GM18909 (cell line): Measurements from ENCODE around the gene GPR153.

Experiments
- ATAC-seq: cut with Tn5 transposase; IDR thresholded peaks from one replicate; pipeline ENCODE4 v1.9.1; 2021; ENCODE audit warnings: mild to moderate bottlenecking; ENCODE audit not compliant: unreplicated experiment, poor library complexity

The GPR153 gene

DNA sequence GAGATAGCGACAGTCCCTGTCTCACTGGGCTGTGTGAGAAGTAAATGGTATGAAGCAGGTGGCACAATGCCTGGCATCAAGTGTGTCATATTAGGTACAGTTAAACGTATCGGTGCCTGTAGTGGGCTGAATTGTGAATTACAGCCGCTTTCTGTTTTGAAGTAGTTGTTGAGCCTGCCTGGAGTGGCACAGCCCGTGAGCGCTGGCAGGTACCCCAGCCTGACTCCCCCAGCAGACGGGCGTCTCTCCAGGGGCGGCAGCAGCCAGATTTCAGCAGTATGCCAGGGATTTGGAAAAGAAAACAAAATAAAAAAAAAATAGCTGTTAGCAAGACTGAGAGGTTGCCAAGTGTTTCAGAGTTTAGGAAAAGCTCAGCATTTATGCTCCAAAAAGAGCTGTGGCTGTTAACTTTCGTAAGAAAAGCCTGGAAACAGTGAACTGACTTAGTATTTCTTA is 26.6 kb upstream of the GPR153 start:
- ATAC-seq: no peak

DNA sequence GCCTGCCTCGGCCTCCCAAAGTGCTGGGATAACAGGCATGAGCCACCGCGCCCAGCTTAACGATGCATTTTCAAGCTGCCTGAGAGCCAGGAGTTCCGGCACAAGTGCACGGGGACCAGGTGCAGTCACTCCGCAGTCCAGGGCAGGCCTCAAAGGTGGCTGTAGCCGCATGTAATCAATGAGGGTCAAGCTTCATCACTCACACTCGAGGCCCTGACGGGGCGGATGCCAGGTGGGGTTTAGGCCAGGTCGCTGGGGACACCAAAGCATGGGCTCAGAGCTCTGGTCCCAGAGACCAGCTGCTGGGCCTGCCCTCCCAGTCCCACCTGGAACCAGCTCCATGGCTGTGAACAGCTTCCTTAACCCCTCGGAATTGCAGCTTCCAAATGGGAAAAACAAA is 26.1 kb upstream of the GPR153 start:
- no peak for ATAC-seq

DNA sequence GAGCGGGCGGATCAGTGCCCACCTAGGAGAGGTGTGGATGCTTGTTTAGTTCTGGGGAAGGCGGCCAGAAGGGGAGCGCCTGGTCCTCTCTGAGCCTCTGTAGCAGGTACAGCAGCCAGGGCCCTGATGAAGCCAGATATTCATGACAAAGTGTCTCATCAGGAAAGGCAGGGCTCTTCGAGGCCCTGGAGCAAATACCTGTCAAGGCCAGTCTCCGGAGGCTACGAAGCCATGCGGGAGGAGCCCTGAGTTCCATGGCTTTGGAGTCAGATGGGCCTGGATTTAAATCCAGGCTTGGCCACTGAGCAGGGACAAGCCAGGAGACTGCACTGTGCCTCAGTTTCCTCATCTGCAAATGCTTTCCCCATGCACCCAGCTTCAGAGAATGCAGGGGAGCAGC is 25.4 kb upstream of the GPR153 start:
- ATAC-seq: no peak

DNA sequence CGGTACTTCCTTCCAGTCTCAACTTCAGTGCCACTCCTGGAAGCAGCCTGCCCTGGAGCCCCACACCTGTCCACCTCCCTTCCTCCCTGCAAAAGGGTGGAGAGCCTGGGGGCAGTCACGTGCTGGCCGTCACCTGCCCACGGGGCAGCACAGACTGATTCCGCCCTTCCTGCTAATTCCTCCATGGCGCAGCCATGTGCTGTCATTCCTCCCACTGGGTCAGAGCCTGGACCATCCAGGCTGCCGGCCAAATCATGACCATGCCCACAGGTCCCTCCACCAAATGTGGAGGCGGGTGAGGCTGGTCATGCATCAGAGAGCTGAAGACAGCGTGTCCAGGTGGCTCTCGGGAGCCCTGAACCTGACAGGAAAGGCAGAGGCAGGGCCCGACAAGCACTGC is 24.4 kb upstream of the GPR153 start:
- ATAC-seq: no peak

DNA sequence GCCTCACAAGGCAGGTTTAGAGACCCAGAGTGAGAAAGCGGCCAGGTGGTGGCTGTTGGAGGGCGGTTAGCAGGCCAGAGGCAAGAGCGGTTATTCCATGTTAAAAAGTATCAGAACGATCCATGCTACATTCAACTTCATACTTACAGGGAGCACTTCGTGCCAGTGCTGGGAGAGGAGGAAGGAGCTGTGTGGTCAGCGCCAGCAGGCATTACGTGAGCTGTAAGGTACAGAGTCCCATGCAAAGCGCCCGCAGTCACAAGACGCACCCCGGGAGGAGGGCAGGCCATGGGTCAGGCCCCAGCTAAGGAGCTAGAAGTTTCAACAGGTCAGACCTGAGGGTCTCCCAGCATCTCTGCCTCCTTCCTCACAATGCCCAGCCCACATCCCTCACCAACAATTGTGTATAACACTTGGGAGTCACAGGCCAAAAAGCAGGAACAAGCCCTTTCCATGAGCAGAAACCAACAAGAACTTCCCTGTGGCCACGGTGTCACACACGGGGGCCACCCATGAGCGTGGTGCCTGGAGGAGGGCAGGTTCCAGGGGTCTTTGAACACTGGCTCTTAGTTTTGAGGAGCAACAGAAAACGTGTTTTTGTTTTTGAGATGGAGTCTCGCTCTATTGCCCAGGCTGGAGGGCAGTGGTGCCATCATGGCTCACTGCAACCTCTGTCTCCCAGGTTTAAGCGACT is 21.8 kb upstream of the GPR153 start:
- no peak for ATAC-seq

DNA sequence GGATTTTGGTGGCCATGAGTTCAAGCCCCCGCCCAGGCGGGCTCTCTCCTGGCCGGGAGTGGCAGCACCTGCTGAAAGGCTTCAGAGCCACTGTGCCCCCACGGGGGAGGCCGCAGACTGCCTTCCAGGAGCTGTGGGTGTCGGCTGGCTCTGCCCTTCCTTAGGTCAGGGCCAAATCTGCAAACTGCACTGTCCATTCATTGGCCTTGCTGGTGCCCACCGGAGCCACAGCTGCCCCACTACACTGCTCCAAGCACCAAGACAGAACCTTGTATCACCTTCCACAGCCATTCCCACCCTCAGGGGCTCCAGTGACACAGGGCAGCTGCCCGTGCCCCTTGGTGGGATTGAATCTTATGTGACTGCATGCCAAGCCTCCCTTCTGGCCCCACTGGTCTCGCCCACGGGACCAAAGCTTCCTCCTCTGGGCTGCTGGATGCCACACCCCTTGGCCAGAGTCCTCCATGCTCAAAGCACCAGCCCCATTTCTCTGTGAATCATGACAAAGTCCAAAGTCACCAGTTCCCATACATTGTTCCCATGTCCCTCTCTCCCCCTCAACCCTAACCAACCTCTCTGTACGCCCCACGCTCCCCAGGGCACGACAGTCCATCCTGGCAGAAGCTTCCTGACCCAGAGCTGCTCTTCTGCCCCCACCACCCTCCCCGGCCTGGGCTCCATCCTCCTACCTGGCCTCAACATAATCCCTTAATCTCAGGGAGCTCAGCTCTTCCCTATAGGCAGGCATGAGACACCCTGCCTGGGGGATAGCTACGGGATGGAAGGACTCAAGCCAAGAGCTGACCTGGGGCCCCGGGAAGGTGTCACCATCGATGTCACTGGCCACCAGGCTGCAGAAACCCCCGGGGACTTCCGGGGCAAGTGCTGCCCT is 20.9 kb upstream of the GPR153 start:
- ATAC-seq: no peak

DNA sequence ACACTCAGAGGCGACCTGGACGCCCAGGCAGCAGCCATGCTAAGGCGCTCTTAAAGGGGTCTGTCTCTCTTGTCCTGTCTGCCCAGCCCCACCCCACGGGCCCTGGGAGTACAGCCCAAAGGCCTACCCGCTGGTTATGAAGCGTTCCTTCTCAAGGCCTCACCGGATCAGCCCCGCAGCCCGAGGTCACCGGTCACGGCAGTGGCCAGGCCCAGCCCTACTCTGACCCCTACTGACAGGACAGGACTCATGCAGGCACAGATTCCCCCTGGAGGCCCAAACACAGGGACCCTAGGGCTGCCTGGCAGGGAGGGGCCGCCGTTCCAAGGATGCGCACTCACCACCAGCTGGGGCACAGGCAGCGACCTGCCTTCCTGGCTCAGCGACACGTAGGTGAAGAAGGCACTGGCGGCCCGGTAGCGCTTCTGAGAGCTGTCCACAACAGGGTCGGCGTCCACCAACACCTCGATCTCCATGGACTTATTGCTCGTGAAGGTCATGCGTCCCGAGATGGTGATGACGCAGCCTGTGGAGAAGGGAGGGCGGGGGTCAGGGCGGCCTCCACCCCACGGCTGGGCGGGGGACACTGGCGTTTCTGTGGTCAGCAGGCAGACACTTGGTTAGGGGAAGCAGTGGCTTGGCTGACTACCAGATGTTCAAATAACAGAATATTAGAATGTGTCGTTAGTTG is 20.0 kb upstream of the GPR153 start:
- no peak for ATAC-seq

DNA sequence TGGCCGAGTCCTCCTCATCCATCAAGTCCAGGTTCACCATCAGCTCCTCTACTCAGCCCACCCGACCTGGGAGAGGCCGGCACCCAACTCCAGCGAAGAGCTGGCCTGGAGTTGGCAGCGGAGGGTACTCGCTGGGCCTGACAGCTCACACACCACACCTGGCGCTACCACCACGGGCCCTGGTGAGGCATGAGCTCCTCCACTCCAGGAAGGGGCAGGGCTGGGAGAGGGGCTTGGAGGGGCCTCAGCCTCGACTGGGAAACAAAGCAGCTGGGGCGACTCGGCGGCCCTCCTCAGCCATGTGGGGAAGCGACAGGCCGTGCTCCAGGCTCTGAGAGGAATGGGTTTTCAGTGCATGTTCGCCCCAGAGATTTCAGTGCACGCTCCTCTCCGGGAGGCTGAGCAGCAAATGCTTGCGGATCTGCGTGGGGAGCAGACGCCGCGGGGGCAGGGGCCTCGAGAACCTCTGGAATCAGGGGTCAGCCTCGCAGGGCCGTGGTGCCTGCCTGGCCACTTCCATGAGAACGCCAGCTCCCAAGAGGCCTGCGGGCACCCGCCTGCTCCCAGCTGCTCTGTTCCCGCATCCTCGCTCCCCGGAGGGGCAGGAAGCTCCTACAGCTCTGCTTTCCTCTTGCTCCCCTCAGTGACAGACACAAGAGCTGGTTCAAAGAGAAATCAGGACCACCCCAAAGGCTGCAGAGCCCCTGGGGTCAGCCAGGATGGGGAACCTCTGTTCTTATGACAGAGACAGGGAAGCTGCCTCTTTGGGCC is 18.9 kb upstream of the GPR153 start:
- ATAC-seq: no peak

DNA sequence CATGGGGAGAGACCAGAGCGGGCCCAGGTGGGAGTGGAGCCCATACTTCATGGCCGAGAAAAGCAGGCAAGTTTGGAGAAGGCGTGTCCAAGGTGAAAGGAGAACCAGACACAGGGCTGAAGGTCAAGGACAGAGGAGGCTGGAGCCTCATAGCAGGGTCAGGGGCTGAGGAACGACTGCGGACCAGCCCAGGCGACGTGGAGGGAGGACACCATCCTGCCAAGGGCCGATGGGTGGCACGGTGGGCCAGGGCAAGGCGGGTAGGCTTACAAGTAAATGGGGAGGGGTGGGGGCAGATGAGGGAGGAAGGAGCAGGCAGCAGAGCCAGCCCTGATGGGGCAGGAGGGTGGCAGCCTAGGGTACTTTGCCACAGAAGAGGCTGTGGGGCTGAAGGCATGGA is 18.2 kb upstream of the GPR153 start:
- ATAC-seq: no peak

DNA sequence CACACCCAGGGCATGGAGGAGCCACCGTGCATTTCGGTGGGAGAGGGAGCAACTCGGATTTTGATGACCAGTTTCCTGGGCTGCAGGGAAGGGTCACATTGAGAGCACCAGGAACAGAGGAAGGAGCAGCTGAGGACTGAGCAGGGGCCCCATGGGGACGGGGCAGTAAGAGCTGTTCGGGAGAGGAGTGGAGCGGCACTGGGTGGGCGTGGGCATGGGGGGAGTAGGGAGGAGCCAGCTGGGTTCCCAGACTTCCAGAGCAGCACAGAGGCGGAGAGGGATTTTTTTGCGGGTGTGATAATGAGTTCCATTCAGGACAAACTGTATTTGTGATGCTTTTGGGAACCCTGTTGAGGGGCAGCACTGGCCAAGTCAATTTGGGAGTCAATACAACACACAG is 17.4 kb upstream of the GPR153 start:
- ATAC-seq: no peak

DNA sequence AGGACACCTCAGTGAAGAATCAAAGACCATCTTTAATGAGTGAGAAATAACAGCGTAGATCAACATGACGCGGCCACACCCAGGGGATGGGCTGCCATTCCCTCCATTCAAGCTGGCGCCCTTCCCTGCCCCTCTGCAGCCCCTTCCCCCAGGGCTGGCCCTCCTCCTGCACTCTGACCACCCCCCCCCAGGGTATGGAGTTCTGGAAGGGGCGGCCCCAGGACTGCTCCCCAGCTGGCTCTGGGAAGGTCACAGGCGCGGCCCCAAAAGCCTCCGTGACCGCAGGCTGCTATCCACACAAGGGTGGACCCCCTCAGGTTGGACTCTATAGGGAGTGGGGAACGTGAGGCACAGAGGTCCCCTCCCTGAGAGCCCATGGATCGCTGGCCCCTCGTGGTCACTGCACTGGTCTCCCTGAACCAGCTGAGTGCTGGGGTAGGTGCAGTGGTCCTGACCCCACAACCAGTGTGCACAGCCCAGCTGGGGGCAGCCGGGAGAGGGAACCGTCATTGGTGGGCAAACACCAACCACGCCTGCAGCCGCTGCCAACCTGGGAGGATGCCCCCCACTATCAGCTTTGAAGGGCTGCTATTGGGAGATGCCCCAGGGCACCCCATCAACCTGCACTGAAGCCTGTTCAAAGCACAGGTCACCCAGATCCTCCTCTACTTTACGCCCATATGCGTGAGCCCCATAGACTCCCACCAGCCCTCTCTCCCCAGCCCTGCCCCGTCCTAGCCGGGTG is 16.1 kb upstream of the GPR153 start:
- no peak for ATAC-seq

DNA sequence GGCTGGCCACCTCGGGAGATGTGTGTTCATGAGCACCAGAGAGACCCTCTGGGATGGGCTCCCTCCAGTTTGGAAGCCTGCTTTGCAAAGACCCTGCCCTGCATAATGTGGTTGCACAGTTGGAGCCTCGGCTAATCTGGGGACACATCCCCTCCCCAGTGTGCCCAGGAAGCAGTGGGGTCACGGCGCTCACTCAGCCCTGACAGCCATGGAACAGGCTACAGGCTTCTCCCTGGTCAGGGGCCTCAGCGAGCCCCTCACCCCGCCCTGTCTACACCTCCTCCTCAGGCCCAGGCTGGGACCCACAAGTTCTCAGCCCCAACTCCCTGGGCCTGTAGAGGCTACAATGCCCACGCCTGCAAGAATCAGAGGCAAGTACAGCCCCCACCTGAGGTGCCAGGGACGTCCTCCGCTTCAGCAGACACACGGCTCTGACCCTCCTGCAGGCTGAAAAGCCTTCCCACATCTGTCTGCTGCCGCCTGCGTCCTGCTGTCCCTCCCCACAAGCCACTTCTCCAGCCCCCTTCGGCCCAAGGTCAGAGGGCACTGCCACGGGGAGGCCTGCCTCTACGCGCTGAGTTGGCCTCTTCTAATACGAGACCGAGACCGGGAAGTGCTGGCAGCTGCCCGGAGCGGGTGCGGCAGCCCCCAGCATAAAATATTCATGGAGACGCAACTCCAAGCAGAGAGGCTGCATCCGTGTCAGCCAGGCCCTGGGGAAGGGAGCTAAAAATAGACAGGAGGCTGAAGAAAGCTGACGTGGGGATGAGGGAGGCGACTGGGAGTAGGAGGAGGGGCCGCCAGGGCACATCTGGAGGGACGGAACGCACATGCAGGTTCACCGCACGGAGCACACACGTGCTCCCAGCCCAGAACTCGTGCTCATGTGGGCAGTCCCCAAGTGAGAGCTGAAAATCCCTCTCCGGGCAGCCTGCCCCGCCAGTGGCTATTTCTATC is 15.2 kb upstream of the GPR153 start:
- ATAC-seq: no peak

DNA sequence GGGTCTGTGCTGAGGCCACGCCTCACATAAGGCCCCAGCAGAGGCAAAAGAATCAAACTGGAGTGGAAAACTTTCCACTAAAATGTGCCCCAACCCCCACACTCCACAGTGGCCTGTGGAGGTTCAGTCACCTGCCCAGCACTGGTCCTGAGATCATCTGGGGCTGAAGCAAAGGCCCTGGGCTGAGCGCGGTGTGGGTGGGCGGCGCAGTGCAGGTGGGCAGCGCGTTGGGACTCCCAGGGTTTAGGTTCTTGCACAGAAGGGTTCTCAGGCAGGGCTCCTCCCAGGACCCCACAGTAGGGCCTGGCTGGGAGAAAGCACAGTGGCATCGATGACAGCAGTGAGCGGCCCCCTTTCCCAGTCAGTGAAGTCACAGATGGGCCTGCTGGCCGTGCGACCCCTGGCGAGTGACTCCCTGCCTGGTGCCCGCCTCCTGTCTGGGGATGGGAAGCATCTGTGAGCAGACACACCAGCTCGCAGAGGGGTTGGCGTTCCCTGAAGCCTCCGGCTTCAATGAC is 13.8 kb upstream of the GPR153 start:
- no peak for ATAC-seq

DNA sequence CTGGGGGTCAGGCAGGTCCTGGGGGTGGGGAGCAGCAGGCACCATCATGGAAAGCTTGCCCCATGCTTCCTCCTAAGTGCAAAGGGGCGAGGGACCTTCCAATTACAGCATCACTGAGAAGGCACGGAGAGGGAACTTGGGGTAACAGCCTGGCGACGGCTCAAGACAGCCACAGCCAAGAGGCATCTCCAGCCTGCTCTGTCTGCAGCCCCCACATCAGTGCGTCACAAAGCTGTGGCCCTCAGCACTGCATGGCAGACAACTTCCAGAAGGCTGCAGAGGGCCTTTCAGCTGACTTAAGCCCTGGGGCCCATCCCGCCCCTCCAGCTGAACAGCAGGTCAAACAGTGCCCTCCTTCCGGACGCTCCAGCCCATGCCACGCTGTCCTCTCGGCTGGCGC is 13.2 kb upstream of the GPR153 start:
- ATAC-seq: no peak

DNA sequence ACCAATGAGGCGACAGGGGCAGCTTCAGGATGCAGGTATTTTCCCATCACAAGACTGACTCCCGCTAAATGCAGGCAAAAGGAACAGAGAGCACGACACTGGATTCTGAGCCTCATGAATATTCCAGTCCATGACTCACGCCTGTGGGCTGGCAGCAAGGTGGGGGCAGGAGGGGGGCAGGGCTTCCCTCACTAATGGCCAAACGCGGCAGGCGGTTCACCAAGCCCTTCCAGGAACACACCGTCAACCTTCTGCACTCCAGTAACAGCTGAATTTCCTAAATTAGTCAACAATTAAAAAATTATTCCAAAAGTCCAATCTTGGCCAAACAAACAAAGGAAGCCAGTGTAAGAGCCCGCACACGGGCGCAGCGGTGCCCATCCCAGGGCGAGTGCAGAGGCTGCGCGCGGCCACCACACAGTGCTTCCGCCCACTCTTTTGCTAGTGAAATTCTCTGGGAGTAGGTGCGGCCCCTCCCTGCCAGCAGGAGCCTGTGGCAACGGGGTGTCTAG is 12.5 kb upstream of the GPR153 start:
- ATAC-seq: no peak

DNA sequence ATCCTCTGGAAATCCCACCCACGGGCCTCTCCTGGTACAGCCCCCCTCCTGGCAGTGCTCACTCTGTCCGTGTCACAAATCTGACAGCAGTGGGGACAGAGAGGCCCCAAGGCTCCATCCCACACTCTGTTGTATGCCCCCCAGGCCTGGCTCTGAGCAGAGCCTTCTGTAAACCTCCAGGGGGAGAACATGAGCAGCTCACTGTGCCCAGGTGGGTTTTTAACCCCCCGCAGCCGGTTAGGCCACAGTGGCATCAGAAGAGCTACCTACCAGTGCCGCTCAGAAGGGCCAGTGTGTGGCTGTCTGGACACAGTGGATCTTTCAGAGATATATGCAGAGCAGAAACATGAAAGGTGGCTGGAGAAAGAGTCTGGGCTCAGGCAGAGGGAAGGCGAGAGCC is 12.0 kb upstream of the GPR153 start:
- ATAC-seq: no peak

DNA sequence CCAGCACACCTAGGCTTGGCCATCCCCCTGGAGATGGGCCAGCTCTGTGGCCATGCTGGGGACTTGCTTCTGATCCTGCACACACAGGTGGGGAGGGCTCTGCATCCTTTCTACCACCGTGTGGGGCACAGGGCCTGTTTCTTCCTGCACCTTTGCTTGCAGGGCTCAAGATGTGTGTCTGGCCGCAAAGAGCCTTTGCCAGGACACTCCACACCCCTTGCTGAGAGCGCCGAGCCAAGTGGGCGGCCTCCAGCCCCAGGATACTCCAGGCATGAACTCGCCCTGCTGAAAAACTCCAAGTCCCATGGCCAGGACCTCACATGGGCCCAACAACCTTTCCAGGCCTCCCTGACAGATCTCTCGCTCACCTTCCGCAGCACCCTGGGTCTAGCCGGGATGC is 11.6 kb upstream of the GPR153 start:
- no peak for ATAC-seq

DNA sequence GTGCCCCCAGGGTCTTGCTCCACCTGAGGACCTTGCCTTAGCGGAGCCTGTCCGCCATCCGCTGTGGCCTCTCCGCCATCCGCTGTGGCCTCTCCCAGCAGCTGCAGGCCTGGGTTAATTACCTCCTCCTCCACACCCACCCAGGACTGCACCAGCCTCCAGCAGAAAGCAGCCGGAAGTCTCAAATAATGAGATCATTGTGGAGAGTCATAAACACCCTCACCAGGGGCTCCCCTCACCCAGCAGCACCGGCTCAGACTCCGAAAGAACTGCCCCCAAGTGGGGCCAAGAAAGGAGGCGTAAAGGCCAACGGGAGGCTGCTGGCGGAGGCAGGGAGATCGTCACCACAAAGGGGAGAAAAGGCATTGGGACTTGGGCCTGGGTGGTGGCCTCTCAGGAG is 10.7 kb upstream of the GPR153 start:
- no peak for ATAC-seq
